ENCODE results near the gene LILRA1. TPM values are rescaled to one million over a fixed set of nuclear protein-coding genes. Genes with fewer than 3 reads are reported as not detected.

The LILRA1 gene
- total and polyA plus RNA-seq, 2 of the 13 experiments (the other 11 are each of a cell fraction or from before 2014, with no cell fraction given) = not detected

DNA sequence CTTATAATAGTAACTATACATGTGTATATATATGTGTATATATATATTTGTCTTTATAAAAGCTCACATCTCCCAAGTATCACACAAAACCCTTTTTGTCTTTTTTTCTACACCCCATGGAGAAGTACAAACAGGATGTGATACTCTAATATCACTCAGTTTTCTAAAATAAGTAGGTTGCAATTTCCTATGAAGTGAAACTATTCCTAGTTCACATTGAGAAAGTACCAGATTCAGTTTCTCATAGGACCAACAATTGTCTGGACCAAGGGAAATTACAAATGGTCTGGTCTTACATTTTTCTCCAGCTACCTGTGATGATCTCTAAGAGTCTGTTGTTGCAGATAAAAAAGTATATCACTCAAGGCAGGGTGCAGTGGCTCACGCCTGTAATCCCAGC lies 19.0 kb downstream of the LILRA1 start:
- TF ChIP-seq GATA4 (IDR thresholded peaks at IDR 0.05; ENCODE audit: borderline replicate concordance, low read depth) (no peak), CHD4 (IDR thresholded peaks at IDR 0.05; ENCODE audit: borderline replicate concordance, low read length) (no peak), SP1 (IDR thresholded peaks at IDR 0.05) (no peak), SP1 (CRISPR knock-in tag; IDR thresholded peaks at IDR 0.05) (no peak), ZNF766 (CRISPR knock-in tag; IDR thresholded peaks at IDR 0.05; ENCODE audit: borderline replicate concordance) (no peak), NFATC3 (CRISPR knock-in tag; IDR thresholded peaks at IDR 0.05) (no peak)
- TF ChIP-seq, protein P1, sequence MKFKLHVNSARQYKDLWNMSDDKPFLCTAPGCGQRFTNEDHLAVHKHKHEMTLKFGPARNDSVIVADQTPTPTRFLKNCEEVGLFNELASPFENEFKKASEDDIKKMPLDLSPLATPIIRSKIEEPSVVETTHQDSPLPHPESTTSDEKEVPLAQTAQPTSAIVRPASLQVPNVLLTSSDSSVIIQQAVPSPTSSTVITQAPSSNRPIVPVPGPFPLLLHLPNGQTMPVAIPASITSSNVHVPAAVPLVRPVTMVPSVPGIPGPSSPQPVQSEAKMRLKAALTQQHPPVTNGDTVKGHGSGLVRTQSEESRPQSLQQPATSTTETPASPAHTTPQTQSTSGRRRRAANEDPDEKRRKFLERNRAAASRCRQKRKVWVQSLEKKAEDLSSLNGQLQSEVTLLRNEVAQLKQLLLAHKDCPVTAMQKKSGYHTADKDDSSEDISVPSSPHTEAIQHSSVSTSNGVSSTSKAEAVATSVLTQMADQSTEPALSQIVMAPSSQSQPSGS (CRISPR knock-in tag; IDR thresholded peaks at IDR 0.05) = no peak
- TF ChIP-seq, protein P2, sequence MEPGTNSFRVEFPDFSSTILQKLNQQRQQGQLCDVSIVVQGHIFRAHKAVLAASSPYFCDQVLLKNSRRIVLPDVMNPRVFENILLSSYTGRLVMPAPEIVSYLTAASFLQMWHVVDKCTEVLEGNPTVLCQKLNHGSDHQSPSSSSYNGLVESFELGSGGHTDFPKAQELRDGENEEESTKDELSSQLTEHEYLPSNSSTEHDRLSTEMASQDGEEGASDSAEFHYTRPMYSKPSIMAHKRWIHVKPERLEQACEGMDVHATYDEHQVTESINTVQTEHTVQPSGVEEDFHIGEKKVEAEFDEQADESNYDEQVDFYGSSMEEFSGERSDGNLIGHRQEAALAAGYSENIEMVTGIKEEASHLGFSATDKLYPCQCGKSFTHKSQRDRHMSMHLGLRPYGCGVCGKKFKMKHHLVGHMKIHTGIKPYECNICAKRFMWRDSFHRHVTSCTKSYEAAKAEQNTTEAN (CRISPR knock-in tag; conservative IDR thresholded peaks at IDR 0.05) = no peak
- H3K4me2 ChIP-seq (ENCODE audit: low read depth, low read length) = no peak overlapping the region
- no peak for ATAC-seq
- no TSS peak for BruUV-seq (replicated peaks)
- no peaks in the 10 kb centered on the region for H4K20me1 ChIP-seq (ENCODE audit: insufficient read depth, low read length)
- WGBS (ENCODE audit: low lambda C conversion rate) = 19% methylated on average over 1 of the region's 1 CpG
- DNase-seq (ENCODE audit: low spot score) = no peak
- ChIA-PET CTCF (ENCODE audit: low intra/inter-chr PET ratio, low total read pairs) (no interaction called here), POLR2A (no interaction called here)
- no peak overlapping the region for H3K9ac ChIP-seq (ENCODE audit: insufficient read depth, low read depth, low read length)
- peaks cover 0 to 12% of the 10 kb centered on the region in 2 experiments; a peak in 1 of 5 replicates for H3K27me3 ChIP-seq (ENCODE audit: control insufficient read depth in 1 of 2, insufficient read depth in 2 of 2, low read length in 2 of 2)
- no peak overlapping the region for H3K4me3 ChIP-seq (replicated peaks in 1 of 3; ENCODE audit: insufficient read depth in 1 of 3, low read depth in 2 of 3, low read length in 3 of 3)
- H3K79me2 ChIP-seq (ENCODE audit: insufficient read depth, low read length) = no peaks in the 10 kb centered on the region
- no peaks in the 10 kb centered on the region for H3K36me3 ChIP-seq (replicated peaks in 1 of 2; ENCODE audit: control insufficient read depth in 1 of 2, insufficient read depth in 2 of 2, low read length in 2 of 2)
- in situ Hi-C loops (cut with HindIII; ENCODE audit: extremely low pct_ligation_motif_present, low pct_unique_long_range_greater_than_20kb) (no loop called here), intact Hi-C loops (cut with micrococcal nuclease; ENCODE audit: unreplicated experiment) (no loop called here)
- no peak overlapping the region for H2AFZ ChIP-seq (ENCODE audit: low read length)
- no peaks in the 10 kb centered on the region for H3K4me1 ChIP-seq (ENCODE audit: insufficient read depth, low read length)
- no peak overlapping the region for H3K27ac ChIP-seq (ENCODE audit: extremely low read length, insufficient read depth, low read length)
- H3K9me3 ChIP-seq (ENCODE audit: low read length) = no peaks in the 10 kb centered on the region
- FAIRE-seq = no peak

All from HepG2 (cell line).